DOHH2 (cell line): Measurements from ENCODE around the gene SKAP2.

Experiments used
- H3F3A ChIP-seq: fragments of 200-600 bp; sonication (generic), shearing (Covaris generic); 2 replicates; pipeline ENCODE4 v1.6.0; 2016; ENCODE audit warnings: antibody characterized with exemption, mild to moderate bottlenecking; ENCODE audit not compliant: control insufficient read depth, insufficient read depth
- H3K27ac ChIP-seq: fragments of 200-600 bp; sonication (generic); 2 replicates; pipeline ENCODE4 v1.5.1; 2014; ENCODE audit warnings: low read depth, mild to moderate bottlenecking, low read length, moderate library complexity
- H3K27me3 ChIP-seq: fragments of 200-600 bp; sonication (generic); 2 replicates; pipeline ENCODE4 v1.6.1; 2014; ENCODE audit warnings: mild to moderate bottlenecking, low read length, mixed read lengths; ENCODE audit not compliant: control insufficient read depth
- H3K36me3 ChIP-seq: fragments of 200-600 bp; sonication (generic); 2 replicates; pipeline ENCODE4 v1.6.1; 2014; ENCODE audit warnings: mild to moderate bottlenecking, low read length, moderate library complexity, mixed read lengths; ENCODE audit not compliant: control insufficient read depth
- H3K4me1 ChIP-seq: fragments of 200-600 bp; sonication (generic); 2 replicates; pipeline ENCODE4 v1.6.1; 2014; ENCODE audit warnings: mild to moderate bottlenecking, low read length, mixed read lengths; ENCODE audit not compliant: control insufficient read depth
- H3K4me2 ChIP-seq: fragments of 200-600 bp; sonication (generic); 2 replicates; pipeline ENCODE4 v1.6.0; 2014; ENCODE audit warnings: mild to moderate bottlenecking, low read length, moderate library complexity
- H3K4me3 ChIP-seq: fragments of 200-600 bp; sonication (generic); 2 replicates; pipeline ENCODE4 v1.5.1; 2014; ENCODE audit warnings: mild to moderate bottlenecking, low read length, mixed read lengths
- H3K79me2 ChIP-seq: fragments of 200-600 bp; sonication (generic); 2 replicates; pipeline ENCODE4 v1.6.1; 2014; ENCODE audit warnings: mild to moderate bottlenecking, low read length, mixed read lengths; ENCODE audit not compliant: control insufficient read depth
- H3K9me2 ChIP-seq: fragments of 200-600 bp; sonication (generic); replicated peaks from 2 replicates; pipeline ENCODE4 v1.6.1; 2014; ENCODE audit warnings: mild to moderate bottlenecking, low read length, mixed read lengths; ENCODE audit not compliant: control insufficient read depth
- H3K9me3 ChIP-seq: fragments of 200-600 bp; sonication (generic); 2 replicates; pipeline ENCODE4 v1.6.1; 2014; ENCODE audit warnings: antibody characterized with exemption, low read length, mixed read lengths; ENCODE audit not compliant: control insufficient read depth, insufficient read depth
- H4K20me1 ChIP-seq: fragments of 200-600 bp; sonication (generic); 2 replicates; pipeline ENCODE4 v1.6.0; 2014; ENCODE audit warnings: low read depth, mild to moderate bottlenecking, antibody characterized with exemption, low read length, moderate library complexity; ENCODE audit not compliant: control insufficient read depth, insufficient read depth
- CTCF ChIP-seq: fragments of 200-600 bp; sonication (generic); IDR thresholded peaks from one replicate; pipeline ENCODE4 v1.5.1; 2014; ENCODE audit warnings: antibody characterized with exemption, mild to moderate bottlenecking, low read depth, low read length; ENCODE audit not compliant: poor library complexity, severe bottlenecking
- EZH2phosphoT487 ChIP-seq: fragments of 200-600 bp; sonication (generic); IDR thresholded peaks from 2 replicates; pipeline ENCODE4 v1.6.1; 2017; ENCODE audit warnings: borderline replicate concordance, mild to moderate bottlenecking, antibody characterized with exemption, low read length, moderate library complexity, mixed read lengths

SKAP2 gene

GRCh38 chr7:26687032-26687431 lies 177.4 kb downstream of the SKAP2 start:
- Histone ChIP-seq H3K9me2 (no peaks in the 10 kb centered on the region), H3K36me3 (0 out of 2 replicates have a peak, but pooled peaks cover 3% of the 10 kb centered on the region), H4K20me1 (no peaks in the 10 kb centered on the region), H3K27me3 (no peaks in the 10 kb centered on the region), H3F3A (peaks cover 3% of the 10 kb centered on the region; the same call in 1 of the 2 replicates), H3K27ac (no peak overlapping the region), H3K79me2 (no peaks in the 10 kb centered on the region), H3K4me3 (no peak overlapping the region), H3K4me1 (peaks cover 36% of the 10 kb centered on the region), H3K9me3 (no peaks in the 10 kb centered on the region), H3K4me2 (no peak overlapping the region)
- TF ChIP-seq EZH2phosphoT487 (no peak), CTCF (no peak)

- Histone ChIP-seq H3K27ac (no peak overlapping the region), H3K4me3 (no peak overlapping the region), H3K79me2 (no peaks in the 10 kb centered on the region), H3K4me2 (no peak overlapping the region), H3F3A (peaks cover 3% of the 10 kb centered on the region; the same call in 1 of the 2 replicates), H3K9me3 (no peaks in the 10 kb centered on the region), H3K36me3 (0 out of 2 replicates have a peak, but pooled peaks cover 3% of the 10 kb centered on the region), H3K9me2 (no peaks in the 10 kb centered on the region), H3K27me3 (no peaks in the 10 kb centered on the region), H4K20me1 (no peaks in the 10 kb centered on the region), H3K4me1 (peaks cover 32% of the 10 kb centered on the region)
- peak; percentile 73 for TF ChIP-seq CTCF
- no peak for TF ChIP-seq EZH2phosphoT487
These were observed 177.9 kb downstream of the SKAP2 start for GRCh38 chr7:26686448-26686981.

GRCh38 chr7:26685606-26686005 lies 178.8 kb downstream of the SKAP2 start:
- Histone ChIP-seq H3K27me3 (no peaks in the 10 kb centered on the region), H3K36me3 (0 out of 2 replicates have a peak, but pooled peaks cover 3% of the 10 kb centered on the region), H3K4me3 (no peak overlapping the region), H3K4me2 (no peak overlapping the region), H3K27ac (no peak overlapping the region), H3K79me2 (no peaks in the 10 kb centered on the region), H4K20me1 (no peaks in the 10 kb centered on the region), H3K9me2 (no peaks in the 10 kb centered on the region), H3F3A (peaks cover 3% of the 10 kb centered on the region; the same call in 1 of the 2 replicates), H3K9me3 (no peaks in the 10 kb centered on the region), H3K4me1 (peaks cover 30% of the 10 kb centered on the region)
- TF ChIP-seq EZH2phosphoT487: no peak
- no peak for TF ChIP-seq CTCF

- H3K9me2 ChIP-seq: no peaks in the 10 kb centered on the region
- H3K4me2 ChIP-seq: no peak overlapping the region
- peaks cover 24% of the 10 kb centered on the region for H3K4me1 ChIP-seq
- H3K9me3 ChIP-seq: no peaks in the 10 kb centered on the region
- H4K20me1 ChIP-seq: no peaks in the 10 kb centered on the region
- H3K4me3 ChIP-seq: no peak overlapping the region
- H3K36me3 ChIP-seq: 0 out of 2 replicates have a peak, but pooled peaks cover 3% of the 10 kb centered on the region
- no peak overlapping the region for H3K27ac ChIP-seq
- peaks cover 3% of the 10 kb centered on the region; the same call in 1 of the 2 replicates for H3F3A ChIP-seq
- TF ChIP-seq EZH2phosphoT487: no peak
- H3K79me2 ChIP-seq: no peaks in the 10 kb centered on the region
- no peaks in the 10 kb centered on the region for H3K27me3 ChIP-seq
These were observed 179.9 kb downstream of the SKAP2 start for GRCh38 chr7:26684447-26684846.
